ENCODE measurements around the gene WDTC1. TPM values are rescaled to one million over a fixed set of nuclear protein-coding genes. Genes with fewer than 3 reads are reported as not detected.
A peak's percentile ranks its signal among the peaks of the same experiment; 100 is the strongest.

The WDTC1 gene
- total and polyA plus RNA-seq, 4 donors = 12.8 to 38.5 (median 26.7) TPM

DNA sequence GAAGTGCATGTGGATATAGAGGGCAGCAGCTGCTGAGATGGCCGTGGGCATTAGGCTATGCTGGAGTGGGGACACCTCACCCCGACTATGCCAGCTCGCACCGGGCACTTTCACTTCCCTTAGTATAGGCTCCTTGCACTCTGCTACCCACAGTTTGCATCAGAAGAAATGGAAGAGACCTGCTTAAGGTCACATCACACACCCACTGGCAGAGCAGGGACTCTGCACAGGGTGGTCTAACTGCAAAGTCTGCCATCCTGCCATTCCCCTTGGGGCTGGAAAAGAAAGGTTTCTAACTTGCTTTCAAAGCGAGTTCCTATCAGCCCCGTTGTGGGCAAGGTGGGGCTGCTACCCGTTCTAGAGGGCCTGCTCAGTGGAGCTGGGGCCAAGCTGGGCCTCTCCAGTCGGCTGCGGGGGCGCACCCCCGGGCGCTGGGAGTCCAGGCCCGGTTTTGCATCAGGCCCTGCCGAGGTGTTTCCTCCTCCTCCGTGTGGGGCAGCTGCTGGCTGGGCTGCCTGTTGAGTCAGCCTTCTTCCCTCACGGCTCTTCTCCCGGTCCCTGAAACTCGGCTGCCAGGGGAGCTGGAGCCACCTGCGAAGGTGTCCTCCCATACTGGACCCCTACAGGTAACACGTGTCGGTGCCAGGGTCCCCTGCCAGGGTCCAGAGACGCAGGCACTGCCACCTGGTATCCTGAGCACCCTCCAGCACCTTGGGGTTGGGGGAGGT lies 107.3 kb downstream of the WDTC1 start, which contains the start of gene SYTL1:
TSS of gene SYTL1 (plus strand) at position 498 of the 728 bp plus-strand sequence. CDS start 3,313 bp downstream, outside the sequence.
- intact Hi-C loops (cut with DNase I) = no loop called here
- no peak for ATAC-seq (ENCODE audit: low FRiP score)

DNA sequence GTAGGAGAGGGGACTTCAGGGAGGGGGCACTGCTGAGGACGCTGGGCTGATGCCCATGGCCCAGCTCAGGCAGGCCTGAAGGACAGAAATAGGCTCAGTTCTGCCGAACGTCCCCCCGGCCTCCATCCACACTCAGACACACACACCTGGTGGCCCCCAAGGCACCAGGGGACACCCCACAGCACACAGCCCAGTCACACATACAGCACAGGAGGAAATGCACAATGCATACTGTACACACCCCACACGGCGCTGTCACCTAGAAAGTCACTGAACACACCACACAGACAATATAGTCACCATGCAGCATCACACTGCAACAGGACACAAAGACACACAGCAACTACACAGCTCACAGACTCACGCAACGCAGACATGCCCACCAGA lies 108.0 kb downstream of the WDTC1 start:
- H3K9me3 ChIP-seq (ENCODE audit: control insufficient read depth, low read length) = no peaks in the 10 kb centered on the region
- H3K27me3 ChIP-seq (ENCODE audit: control insufficient read depth in 1 of 2, insufficient read depth in 2 of 2, low read length in 1 of 2) = no peaks in the 10 kb centered on the region
- no peak overlapping the region for H3K27ac ChIP-seq (ENCODE audit: low read depth in 1 of 2, low read length in 2 of 2)
- ATAC-seq (ENCODE audit: low FRiP score) (no peak), DNase-seq (no peak)
- 81 to 87% methylated on average over 8 of the region's 8 CpGs for WGBS, 2 donors
- H3K36me3 ChIP-seq (ENCODE audit: control insufficient read depth in 1 of 2, insufficient read depth in 2 of 2, low read length in 1 of 2) = no peaks in the 10 kb centered on the region
- intact Hi-C loops (cut with DNase I) = no loop called here
- H3K4me1 ChIP-seq (ENCODE audit: control insufficient read depth in 1 of 2, insufficient read depth in 2 of 2, low read length in 2 of 2) = no peaks in the 10 kb centered on the region
- no peak overlapping the region for H3K4me3 ChIP-seq (ENCODE audit: low read length in 2 of 2)

More for the DNA sequence above, 107.3 kb downstream of the WDTC1 start, which contains the start of gene SYTL1:
- Histone ChIP-seq H3K4me1 (ENCODE audit: control insufficient read depth in 1 of 2, insufficient read depth in 2 of 2, low read length in 2 of 2) (no peaks in the 10 kb centered on the region), H3K9me3 (ENCODE audit: control insufficient read depth, low read length) (no peaks in the 10 kb centered on the region), H3K4me3 (ENCODE audit: low read length in 2 of 2) (no peak within 1 kb of the TSS), H3K27me3 (ENCODE audit: control insufficient read depth in 1 of 2, insufficient read depth in 2 of 2, low read length in 1 of 2) (no peaks in the 10 kb centered on the region), H3K36me3 (ENCODE audit: control insufficient read depth in 1 of 2, insufficient read depth in 2 of 2, low read length in 1 of 2) (no peaks in the 10 kb centered on the region), H3K27ac (ENCODE audit: low read depth in 1 of 2, low read length in 2 of 2) (no peak within 1 kb of the TSS)
- no peak for DNase-seq
- WGBS, 2 donors = 40% methylated on average over 22 of the region's 22 CpGs

DNA sequence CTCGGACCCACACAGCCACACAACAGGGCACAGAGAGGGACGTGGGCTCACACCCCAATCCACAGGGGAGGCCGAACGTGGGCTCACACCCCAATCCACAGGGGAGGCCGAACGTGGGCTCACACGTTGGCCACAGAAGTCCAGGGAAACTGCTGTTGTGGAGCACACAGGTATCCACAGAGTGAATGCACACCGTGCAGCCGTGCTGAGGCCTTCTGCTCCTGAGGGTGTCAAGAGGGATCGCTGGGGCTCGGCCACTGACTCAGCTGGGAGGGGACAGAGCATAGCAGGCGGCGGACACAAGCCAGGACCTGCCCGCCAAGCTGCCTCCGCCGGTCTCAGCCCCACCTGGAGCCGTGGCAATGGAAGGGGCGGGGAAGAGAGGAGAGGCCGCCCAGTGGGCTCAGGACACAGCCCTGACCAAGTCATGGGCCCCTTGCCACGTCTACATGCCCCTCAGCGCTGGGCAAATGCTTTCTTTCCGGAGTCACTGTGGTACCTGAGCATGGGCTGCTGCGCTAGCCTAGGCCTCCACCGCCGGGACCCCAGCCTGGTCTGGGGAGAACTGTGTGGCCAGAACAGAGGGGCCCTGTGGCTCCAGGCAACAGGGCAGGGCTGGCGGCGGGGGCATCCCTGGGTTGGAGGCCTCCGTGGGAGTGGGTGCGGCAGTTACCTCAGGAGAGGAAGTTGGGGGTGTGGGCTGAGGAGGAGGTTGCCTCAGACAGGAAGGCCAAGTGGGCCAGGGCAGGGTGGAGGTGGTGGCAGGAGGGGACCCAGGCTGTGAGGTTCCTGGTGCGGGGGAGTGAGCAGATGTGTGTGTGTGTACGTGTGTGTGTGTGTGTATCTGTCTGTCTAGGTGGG lies 108.6 kb downstream of the WDTC1 start:
- H3K4me3 ChIP-seq (ENCODE audit: low read length in 2 of 2) = no peak overlapping the region
- intact Hi-C loops (cut with DNase I) = no loop called here
- peak; percentile 46 for ATAC-seq (ENCODE audit: low FRiP score)

DNA sequence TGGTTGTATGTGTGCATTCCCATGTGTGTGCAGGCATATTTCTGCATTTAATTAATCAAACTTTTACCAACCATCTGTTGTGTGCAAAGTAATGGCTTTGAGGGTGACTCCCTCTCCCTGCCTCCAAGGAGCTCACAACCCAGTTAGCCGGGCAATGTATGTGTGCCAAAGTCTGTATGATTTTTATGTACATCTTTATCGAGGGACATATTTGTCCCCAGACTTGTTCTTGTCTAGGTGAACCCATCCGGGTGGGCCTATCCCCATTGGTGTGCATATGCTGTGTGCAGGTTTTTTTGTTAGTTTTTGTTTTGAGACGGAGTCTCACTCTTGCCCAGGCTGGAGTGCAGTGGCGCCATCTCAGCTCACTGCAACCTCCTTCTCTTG lies 109.2 kb downstream of the WDTC1 start:
- no peak overlapping the region for H3K4me3 ChIP-seq (ENCODE audit: low read length in 2 of 2)
- H3K36me3 ChIP-seq (ENCODE audit: control insufficient read depth in 1 of 2, insufficient read depth in 2 of 2, low read length in 1 of 2) = no peaks in the 10 kb centered on the region
- H3K9me3 ChIP-seq (ENCODE audit: control insufficient read depth, low read length) = no peaks in the 10 kb centered on the region
- H3K27ac ChIP-seq (ENCODE audit: low read depth in 1 of 2, low read length in 2 of 2) = no peak overlapping the region
- no peaks in the 10 kb centered on the region for H3K27me3 ChIP-seq (ENCODE audit: control insufficient read depth in 1 of 2, insufficient read depth in 2 of 2, low read length in 1 of 2)
- WGBS, 2 donors = 78 to 82% methylated on average over 5 of the region's 5 CpGs
- no peak for ATAC-seq (ENCODE audit: low FRiP score)
- intact Hi-C loops (cut with DNase I) = no loop called here
- no peaks in the 10 kb centered on the region for H3K4me1 ChIP-seq (ENCODE audit: control insufficient read depth in 1 of 2, insufficient read depth in 2 of 2, low read length in 2 of 2)
- no peak for DNase-seq

More for the DNA sequence above, 108.6 kb downstream of the WDTC1 start:
- no peaks in the 10 kb centered on the region for H3K4me1 ChIP-seq (ENCODE audit: control insufficient read depth in 1 of 2, insufficient read depth in 2 of 2, low read length in 2 of 2)
- no peaks in the 10 kb centered on the region for H3K36me3 ChIP-seq (ENCODE audit: control insufficient read depth in 1 of 2, insufficient read depth in 2 of 2, low read length in 1 of 2)
- DNase-seq = no peak
- 69 to 71% methylated on average over 30 to 31 of the region's 31 CpGs for WGBS, 2 donors
- H3K27me3 ChIP-seq (ENCODE audit: control insufficient read depth in 1 of 2, insufficient read depth in 2 of 2, low read length in 1 of 2) = no peaks in the 10 kb centered on the region
- H3K27ac ChIP-seq (ENCODE audit: low read depth in 1 of 2, low read length in 2 of 2) = no peak overlapping the region
- no peaks in the 10 kb centered on the region for H3K9me3 ChIP-seq (ENCODE audit: control insufficient read depth, low read length)

- 89 to 90% methylated on average over 10 to 12 of the region's 12 CpGs for WGBS, 2 donors
- DNase-seq = no peak
Observed at GRCh38 chr1:27345272-27345671, 110.8 kb downstream of the WDTC1 start.

DNA sequence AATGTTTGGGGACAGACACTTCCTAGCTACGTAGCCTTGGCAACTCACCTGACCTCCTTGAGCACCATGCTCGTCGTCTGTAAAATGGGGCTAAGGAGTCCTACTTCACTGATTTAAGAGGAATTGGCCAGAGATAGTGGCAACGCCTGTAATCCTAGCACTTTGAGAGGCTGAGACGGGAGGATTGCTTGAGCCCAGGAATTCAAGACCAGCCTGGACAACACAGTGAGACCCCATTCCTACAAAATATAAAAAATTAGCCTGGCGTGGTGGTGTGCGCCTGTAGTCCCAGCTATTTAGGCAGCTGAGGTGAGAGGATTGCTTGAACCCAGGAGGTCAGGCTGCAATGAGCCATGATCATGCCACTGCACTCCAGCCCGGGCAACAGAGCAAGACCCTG lies 111.9 kb downstream of the WDTC1 start:
- Histone ChIP-seq H3K36me3 (ENCODE audit: control insufficient read depth in 1 of 2, insufficient read depth in 2 of 2, low read length in 1 of 2) (no peaks in the 10 kb centered on the region), H3K27ac (ENCODE audit: low read depth in 1 of 2, low read length in 2 of 2) (no peak overlapping the region), H3K9me3 (ENCODE audit: control insufficient read depth, low read length) (no peaks in the 10 kb centered on the region), H3K4me3 (ENCODE audit: low read length in 2 of 2) (no peak overlapping the region), H3K4me1 (ENCODE audit: control insufficient read depth in 1 of 2, insufficient read depth in 2 of 2, low read length in 2 of 2) (no peaks in the 10 kb centered on the region), H3K27me3 (ENCODE audit: control insufficient read depth in 1 of 2, insufficient read depth in 2 of 2, low read length in 1 of 2) (no peaks in the 10 kb centered on the region)
- 92 to 94% methylated on average over 8 of the region's 8 CpGs for WGBS, 2 donors
- intact Hi-C loops (cut with DNase I) = no loop called here
- DNase-seq (no peak), ATAC-seq (ENCODE audit: low FRiP score) (no peak)

More at GRCh38 chr1:27345272-27345671, 110.8 kb downstream of the WDTC1 start:
- intact Hi-C loops (cut with DNase I) = no loop called here
- Histone ChIP-seq H3K27ac (ENCODE audit: low read depth in 1 of 2, low read length in 2 of 2) (no peak overlapping the region), H3K27me3 (ENCODE audit: control insufficient read depth in 1 of 2, insufficient read depth in 2 of 2, low read length in 1 of 2) (no peaks in the 10 kb centered on the region), H3K4me3 (ENCODE audit: low read length in 2 of 2) (no peak overlapping the region), H3K4me1 (ENCODE audit: control insufficient read depth in 1 of 2, insufficient read depth in 2 of 2, low read length in 2 of 2) (no peaks in the 10 kb centered on the region), H3K36me3 (ENCODE audit: control insufficient read depth in 1 of 2, insufficient read depth in 2 of 2, low read length in 1 of 2) (no peaks in the 10 kb centered on the region), H3K9me3 (ENCODE audit: control insufficient read depth, low read length) (no peaks in the 10 kb centered on the region)
- no peak for ATAC-seq (ENCODE audit: low FRiP score)

DNA sequence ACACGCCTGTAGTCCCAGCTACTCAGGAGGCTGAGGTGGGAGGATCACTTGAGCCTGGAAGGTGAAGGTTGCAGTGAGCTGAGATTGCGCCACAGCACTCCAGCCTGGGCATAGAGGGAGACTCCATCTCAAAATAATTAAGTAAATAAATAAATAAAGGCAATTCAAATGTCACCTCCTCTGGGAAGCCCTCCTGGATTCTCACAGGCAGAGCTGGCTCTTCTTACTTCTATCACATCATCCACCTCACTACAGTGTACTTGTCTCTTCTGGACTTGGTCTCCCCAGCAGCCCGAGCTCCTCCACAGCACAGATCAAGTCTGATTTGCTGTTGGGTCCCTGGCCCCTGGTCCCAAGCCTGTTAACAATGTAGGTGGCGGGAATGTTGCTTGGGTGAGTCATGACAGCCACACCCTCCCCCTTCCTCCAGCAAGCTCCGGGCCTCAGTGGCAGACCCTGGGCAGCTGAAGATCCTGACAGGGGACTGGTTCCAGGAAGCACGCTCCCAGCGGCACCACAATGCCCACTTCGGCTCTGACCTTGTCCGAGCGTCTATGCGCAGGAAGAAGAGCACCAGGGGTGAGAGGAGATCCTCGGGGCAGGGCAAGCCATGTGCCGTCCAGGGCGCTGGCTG lies 112.7 kb downstream of the WDTC1 start:
- H3K36me3 ChIP-seq (ENCODE audit: control insufficient read depth in 1 of 2, insufficient read depth in 2 of 2, low read length in 1 of 2) = no peaks in the 10 kb centered on the region
- ATAC-seq (ENCODE audit: low FRiP score) (no peak), DNase-seq (no peak)
- no peak overlapping the region for H3K4me3 ChIP-seq (ENCODE audit: low read length in 2 of 2)
- no peak overlapping the region for H3K27ac ChIP-seq (ENCODE audit: low read depth in 1 of 2, low read length in 2 of 2)
- intact Hi-C loops (cut with DNase I) = no loop called here
- H3K27me3 ChIP-seq (ENCODE audit: control insufficient read depth in 1 of 2, insufficient read depth in 2 of 2, low read length in 1 of 2) = no peaks in the 10 kb centered on the region
- no peaks in the 10 kb centered on the region for H3K4me1 ChIP-seq (ENCODE audit: control insufficient read depth in 1 of 2, insufficient read depth in 2 of 2, low read length in 2 of 2)
- no peaks in the 10 kb centered on the region for H3K9me3 ChIP-seq (ENCODE audit: control insufficient read depth, low read length)
- WGBS, 2 donors = 80 to 83% methylated on average over 14 of the region's 14 CpGs

DNA sequence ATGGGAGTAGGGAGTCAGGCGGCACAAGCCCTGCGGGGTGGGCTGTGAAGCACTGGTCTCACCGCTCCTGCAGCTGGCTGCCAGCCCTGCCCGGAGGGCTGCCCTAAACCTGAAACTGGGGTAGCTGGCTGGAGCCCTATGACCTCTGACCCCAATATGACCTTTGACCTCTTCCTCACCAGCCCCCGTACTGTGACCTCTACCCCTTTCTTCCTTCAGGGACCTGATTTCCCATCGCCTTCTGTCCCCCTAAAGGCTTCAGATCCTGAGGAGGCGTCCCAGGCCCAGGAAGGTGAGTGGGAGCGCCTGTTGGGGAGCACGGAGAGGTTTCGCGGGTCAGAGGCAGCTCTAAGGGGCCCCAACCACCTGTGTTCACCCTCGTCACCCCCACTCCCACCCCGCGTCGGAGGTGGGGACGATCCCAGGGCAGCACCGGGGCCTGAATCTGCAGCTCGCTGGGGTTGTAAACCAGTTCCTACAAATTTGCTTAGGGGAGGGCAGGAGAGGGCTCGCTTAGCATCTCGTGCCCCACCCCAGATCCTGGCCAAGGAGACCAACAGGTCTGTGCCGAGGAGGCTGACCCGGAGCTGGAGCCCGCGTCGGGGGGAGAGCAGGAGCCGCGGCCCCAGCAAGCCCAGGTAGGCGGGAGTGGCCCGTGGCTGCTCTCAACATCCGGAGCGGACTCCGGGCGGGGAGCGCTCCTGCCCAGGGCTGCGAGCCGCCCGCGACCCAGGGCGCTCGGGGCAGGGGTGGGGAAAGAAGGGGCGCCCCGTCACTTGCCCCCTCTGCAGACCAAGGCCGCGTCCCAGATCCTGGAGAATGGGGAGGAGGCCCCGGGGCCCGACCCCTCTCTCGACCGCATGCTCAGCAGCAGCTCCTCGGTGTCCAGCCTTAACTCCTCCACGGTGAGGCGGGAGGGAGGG lies 114.7 kb downstream of the WDTC1 start:
- intact Hi-C loops (cut with DNase I) = no loop called here
- peaks cover 0 to 4% of the 10 kb centered on the region in 2 donors for H3K36me3 ChIP-seq (ENCODE audit: control insufficient read depth in 1 of 2, insufficient read depth in 2 of 2, low read length in 1 of 2)
- peak; percentile 23 for ATAC-seq (ENCODE audit: low FRiP score)
- no peaks in the 10 kb centered on the region for H3K27me3 ChIP-seq (ENCODE audit: control insufficient read depth in 1 of 2, insufficient read depth in 2 of 2, low read length in 1 of 2)
- H3K27ac ChIP-seq (ENCODE audit: low read depth in 1 of 2, low read length in 2 of 2) = no peak overlapping the region
- H3K4me3 ChIP-seq (ENCODE audit: low read length in 2 of 2) = no peak overlapping the region
- H3K9me3 ChIP-seq (ENCODE audit: control insufficient read depth, low read length) = no peaks in the 10 kb centered on the region
- H3K4me1 ChIP-seq (ENCODE audit: control insufficient read depth in 1 of 2, insufficient read depth in 2 of 2, low read length in 2 of 2) = no peaks in the 10 kb centered on the region
- DNase-seq = no peak
- 18 to 20% methylated on average over 45 to 51 of the region's 51 CpGs for WGBS, 2 donors

All from aorta (tissue), 5 donors.